BE2C (cell line): Measurements from ENCODE around the gene EFNA5.

Experiments
- DNase-seq: peaks from one replicate; pipeline ENCODE4 v3.0.0-alpha.2; 2020
- H3K27me3 ChIP-seq: fragments of 250-450 bp; sonication (Bioruptor Pico); 2 replicates; pipeline ENCODE4 v1.5.1; 2020; ENCODE audit warnings: mild to moderate bottlenecking
- H3K36me3 ChIP-seq: fragments of 250-450 bp; sonication (Bioruptor Pico); 2 replicates; pipeline ENCODE4 v1.5.1; 2020; ENCODE audit warnings: mild to moderate bottlenecking
- H3K4me1 ChIP-seq: fragments of 250-450 bp; sonication (Bioruptor Pico); 2 replicates; pipeline ENCODE4 v1.5.1; 2020
- H3K4me3 ChIP-seq: 2 replicates; pipeline ENCODE4 v1.5.1; 2011; ENCODE audit warnings: low read depth, low read length
- H3K9me3 ChIP-seq: fragments of 250-450 bp; sonication (Bioruptor Pico); 2 replicates; pipeline ENCODE4 v1.5.1; 2020
- CTCF ChIP-seq: IDR thresholded peaks from 2 replicates; pipeline ENCODE4 v1.5.1; 2012; ENCODE audit warnings: mild to moderate bottlenecking, low read depth, low read length

EFNA5 gene

GRCh38 chr5:107602896-107603295 is 67.8 kb downstream of the EFNA5 start:
- no peak overlapping the region for H3K4me3 ChIP-seq
- H3K27me3 ChIP-seq, result no peaks in the 10 kb centered on the region
- H3K36me3 ChIP-seq, result no peaks in the 10 kb centered on the region
- no peak for DNase-seq
- H3K4me1 ChIP-seq, result peaks cover 18% of the 10 kb centered on the region
- TF ChIP-seq CTCF, result no peak
- no peaks in the 10 kb centered on the region for H3K9me3 ChIP-seq

- Histone ChIP-seq H3K4me3 (no peak overlapping the region), H3K36me3 (no peaks in the 10 kb centered on the region), H3K27me3 (no peaks in the 10 kb centered on the region), H3K4me1 (peaks cover 15% of the 10 kb centered on the region), H3K9me3 (no peaks in the 10 kb centered on the region)
- DNase-seq, result no peak
- no peak for TF ChIP-seq CTCF
Measured at GRCh38 chr5:107601076-107601475, 69.7 kb downstream of the EFNA5 start.

GRCh38 chr5:107598958-107599357 is 71.8 kb downstream of the EFNA5 start:
- Histone ChIP-seq H3K4me3 (no peak overlapping the region), H3K4me1 (peaks cover 10% of the 10 kb centered on the region), H3K27me3 (no peaks in the 10 kb centered on the region), H3K9me3 (no peaks in the 10 kb centered on the region), H3K36me3 (no peaks in the 10 kb centered on the region)
- no peak for DNase-seq
- TF ChIP-seq CTCF, result no peak

- Histone ChIP-seq H3K27me3 (no peaks in the 10 kb centered on the region), H3K36me3 (no peaks in the 10 kb centered on the region), H3K4me3 (no peak overlapping the region), H3K9me3 (no peaks in the 10 kb centered on the region), H3K4me1 (peaks cover 15% of the 10 kb centered on the region)
- no peak for TF ChIP-seq CTCF
- no peak for DNase-seq
Measured at GRCh38 chr5:107597803-107598202, 72.9 kb downstream of the EFNA5 start.

- no peak for TF ChIP-seq CTCF
- H3K4me3 ChIP-seq, result no peak overlapping the region
- no peaks in the 10 kb centered on the region for H3K36me3 ChIP-seq
- peaks cover 14% of the 10 kb centered on the region for H3K4me1 ChIP-seq
- no peaks in the 10 kb centered on the region for H3K27me3 ChIP-seq
- no peaks in the 10 kb centered on the region for H3K9me3 ChIP-seq
- no peak for DNase-seq
Measured at GRCh38 chr5:107597247-107597646, 73.5 kb downstream of the EFNA5 start.

- Histone ChIP-seq H3K9me3 (no peaks in the 10 kb centered on the region), H3K27me3 (no peaks in the 10 kb centered on the region), H3K4me1 (peaks cover 10% of the 10 kb centered on the region), H3K4me3 (no peak overlapping the region), H3K36me3 (no peaks in the 10 kb centered on the region)
- no peak for TF ChIP-seq CTCF
- DNase-seq, result no peak
Measured at GRCh38 chr5:107594253-107595045, 76.3 kb downstream of the EFNA5 start.
